Urothelium cell line (cell line): ENCODE data around the gene ING2.
"Not testable (repeated sequence)": the region's sequence is repeated elsewhere in the genome, so short reads cannot be mapped to it uniquely, and the experiment has no call there.

Source experiments
- DNase-seq: peaks from one replicate; pipeline ENCODE4 v3.0.0; 2011; ENCODE audit warnings: low spot score, mixed read lengths
- FAIRE-seq: peaks from 2 replicates; lab custom pipeline; 2011; peaks lifted over from hg19 to GRCh38; lab: Jason Lieb, UNC

The ING2 gene

GRCh38 chr4:183504930-183505610 is at the start of gene ING2:
ING2 (plus strand) TSS chr4:183505058; CDS start chr4:183505196, 138 bp downstream.
- FAIRE-seq (no peak), DNase-seq (peak; percentile 81)

GRCh38 chr4:183455431-183456195 is 49.2 kb upstream of the ING2 start:
- DNase-seq (no peak), FAIRE-seq (no peak)

GRCh38 chr4:183458005-183458404 is 46.9 kb upstream of the ING2 start:
- DNase-seq: no peak
- FAIRE-seq: no peak

GRCh38 chr4:183463903-183464619 is 40.8 kb upstream of the ING2 start:
- DNase-seq, FAIRE-seq: not testable (repeated sequence)

- FAIRE-seq, DNase-seq: not testable (repeated sequence)
These were observed 39.0 kb upstream of the ING2 start for GRCh38 chr4:183465879-183466278.

- no peak for FAIRE-seq
- no peak for DNase-seq
These were observed 37.6 kb upstream of the ING2 start for GRCh38 chr4:183467246-183467645.

- FAIRE-seq (no peak), DNase-seq (no peak)
These were observed 36.4 kb upstream of the ING2 start for GRCh38 chr4:183468210-183469095.

GRCh38 chr4:183469285-183469684 is 35.6 kb upstream of the ING2 start:
- FAIRE-seq (no peak), DNase-seq (no peak)

GRCh38 chr4:183469936-183470335 is 34.9 kb upstream of the ING2 start:
- FAIRE-seq (no peak), DNase-seq (peak; percentile 59)

GRCh38 chr4:183470821-183471220 is 34.0 kb upstream of the ING2 start:
- FAIRE-seq: no peak
- no peak for DNase-seq

GRCh38 chr4:183471946-183472708 is 32.7 kb upstream of the ING2 start:
- peak; percentile 70 for DNase-seq

GRCh38 chr4:183478123-183478522 is 26.7 kb upstream of the ING2 start:
- DNase-seq (no peak), FAIRE-seq (no peak)

More at GRCh38 chr4:183471946-183472708, 32.7 kb upstream of the ING2 start:
- no peak for FAIRE-seq

- no peak for DNase-seq
- FAIRE-seq: no peak
These were observed 25.9 kb upstream of the ING2 start for GRCh38 chr4:183478926-183479325.

GRCh38 chr4:183482515-183483095 is 22.3 kb upstream of the ING2 start:
- not testable (repeated sequence) for FAIRE-seq, DNase-seq

GRCh38 chr4:183483997-183484396 is 20.9 kb upstream of the ING2 start:
- no peak for DNase-seq
- no peak for FAIRE-seq

GRCh38 chr4:183485411-183486160 is 19.3 kb upstream of the ING2 start:
- no peak for FAIRE-seq
- no peak for DNase-seq

GRCh38 chr4:183492791-183493222 is 12.1 kb upstream of the ING2 start:
- FAIRE-seq (no peak), DNase-seq (no peak)

GRCh38 chr4:183493246-183493645 is 11.6 kb upstream of the ING2 start:
- DNase-seq (no peak), FAIRE-seq (no peak)

GRCh38 chr4:183495184-183495583 is 9.7 kb upstream of the ING2 start:
- no peak for DNase-seq
- no peak for FAIRE-seq
